ENCODE data around the gene WIPF2.
"Not testable (repeated sequence)": the region's sequence is repeated elsewhere in the genome, so short reads cannot be mapped to it uniquely, and the experiment has no call there.

Gene WIPF2

GRCh38 chr17:40298726-40299125 lies 79.6 kb downstream of the WIPF2 start:
- DNase-seq (ENCODE audit: low spot score) = no peak

DNA sequence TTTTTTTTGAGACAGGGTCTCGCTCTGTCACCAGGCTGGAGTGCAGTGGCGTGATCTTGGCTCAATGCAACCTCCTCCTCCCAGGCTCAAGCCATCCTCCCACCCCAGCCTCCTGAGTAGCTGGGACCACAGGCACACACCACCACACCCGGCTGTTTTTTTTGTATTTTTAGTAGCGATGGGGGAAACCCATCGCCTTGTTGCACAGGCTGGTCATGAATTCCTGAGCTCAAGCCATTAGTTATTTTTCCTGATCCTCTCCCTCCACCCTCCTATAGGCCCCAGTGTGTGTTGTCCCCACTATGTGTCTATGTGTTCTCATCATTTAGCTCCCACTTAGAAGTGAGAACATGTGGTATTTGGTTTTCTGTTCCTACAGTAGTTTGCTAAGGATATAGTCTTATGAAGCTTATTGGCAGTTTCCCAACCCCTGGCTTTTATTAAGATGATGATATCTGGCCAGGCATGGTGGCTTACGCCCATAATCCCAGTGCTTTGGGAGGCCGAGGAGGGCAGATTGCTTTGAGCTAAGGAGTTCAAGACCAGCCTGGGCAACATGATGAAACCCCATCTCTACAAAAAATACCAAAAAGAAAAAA lies 80.2 kb downstream of the WIPF2 start:
- DNase-seq (ENCODE audit: low spot score) = not testable (repeated sequence)

- no peak for DNase-seq (ENCODE audit: low spot score)
These were observed 82.2 kb downstream of the WIPF2 start for GRCh38 chr17:40301315-40301714.

DNA sequence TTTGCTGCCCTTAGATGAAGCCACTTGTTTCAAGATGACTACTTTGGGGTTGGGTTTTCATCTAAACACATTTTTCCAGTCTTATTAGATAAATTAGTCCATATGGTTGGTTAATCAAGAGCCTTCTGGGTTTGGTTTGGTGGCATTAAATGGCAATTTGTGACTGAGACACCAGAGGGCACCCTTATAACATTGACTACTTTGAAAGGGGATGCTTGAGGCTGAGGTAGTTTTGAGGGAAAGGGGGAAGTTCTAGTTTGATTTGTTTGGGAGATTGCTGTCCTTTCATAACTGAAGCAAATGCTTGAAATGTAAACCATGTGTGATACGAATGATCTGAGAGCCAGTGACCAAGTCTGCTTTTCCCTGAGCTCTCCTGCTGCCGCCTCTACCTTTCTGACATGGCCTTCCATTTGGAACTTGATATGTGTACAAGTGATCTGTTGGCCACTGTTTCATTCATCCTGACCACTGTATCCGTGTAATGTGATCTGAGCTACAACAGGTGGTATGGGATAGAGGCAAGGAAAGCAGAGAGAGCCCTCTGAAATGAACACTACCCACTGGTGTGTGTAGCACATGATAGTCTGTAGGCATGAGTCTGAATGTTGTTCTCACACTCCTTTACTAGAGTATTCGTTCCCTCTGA lies 84.0 kb downstream of the WIPF2 start:
- peak; percentile 56 for DNase-seq (ENCODE audit: low spot score)

- no peak for DNase-seq (ENCODE audit: low spot score)
These were observed 84.8 kb downstream of the WIPF2 start for GRCh38 chr17:40303708-40304551.

- not testable (repeated sequence) for DNase-seq (ENCODE audit: low spot score)
These were observed 85.4 kb downstream of the WIPF2 start for GRCh38 chr17:40304552-40304863.

DNA sequence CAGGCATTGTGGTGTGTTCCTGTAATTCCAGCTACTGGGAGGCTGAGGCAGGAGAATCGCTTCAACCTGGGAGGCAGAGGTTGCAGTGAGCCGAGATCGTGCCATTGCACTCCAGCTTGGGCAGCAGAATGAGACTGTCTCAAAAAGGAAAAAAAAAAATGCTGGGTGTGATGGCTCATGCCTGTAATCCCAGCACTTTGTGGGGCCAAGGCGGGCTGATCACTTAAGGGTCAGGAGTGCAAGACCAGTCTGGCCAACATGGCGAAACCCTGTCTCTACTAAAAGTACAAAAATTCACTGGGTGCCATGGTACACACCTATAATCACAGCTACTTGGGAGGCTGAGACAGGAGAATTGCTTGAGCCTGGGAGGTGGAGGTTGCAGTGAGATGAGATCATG lies 85.8 kb downstream of the WIPF2 start:
- not testable (repeated sequence) for DNase-seq (ENCODE audit: low spot score)

- DNase-seq (ENCODE audit: low spot score) = no peak
These were observed 87.3 kb downstream of the WIPF2 start for GRCh38 chr17:40306395-40306794.

DNA sequence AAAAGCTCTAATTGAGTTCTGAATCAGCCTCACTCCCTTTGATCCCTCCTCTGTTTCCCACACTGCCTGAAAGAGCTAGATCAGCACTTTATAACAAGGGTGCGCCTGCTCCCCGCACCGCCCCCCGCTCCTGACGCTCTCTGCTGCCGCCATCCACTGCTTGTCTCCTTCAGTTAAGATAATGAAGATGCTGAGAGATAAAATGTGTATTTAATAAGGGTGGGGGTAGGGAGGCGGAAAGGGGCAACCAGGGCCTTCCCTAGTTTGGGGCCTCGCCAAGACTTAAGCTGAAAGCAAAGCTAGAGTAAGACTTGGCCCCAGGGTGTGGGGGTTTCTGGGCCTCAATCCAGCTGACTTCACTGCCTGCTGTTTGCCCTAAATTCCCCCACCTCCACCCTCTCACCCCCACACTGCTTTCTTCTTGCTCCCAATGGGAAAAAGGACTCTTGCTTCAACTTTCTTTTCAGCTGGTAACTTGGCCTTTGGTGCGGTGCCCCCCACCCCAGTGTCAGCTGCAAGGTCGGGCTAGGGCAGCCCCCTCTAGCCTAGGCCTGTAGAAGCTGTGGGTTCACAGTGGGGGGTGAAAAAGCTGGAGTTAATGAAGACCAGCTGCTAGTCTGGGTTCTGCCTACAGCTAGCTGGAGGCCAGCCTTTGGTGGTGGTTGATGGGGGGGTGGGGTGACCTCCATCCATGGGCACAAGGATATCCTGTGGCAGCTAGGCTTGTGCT lies 88.1 kb downstream of the WIPF2 start:
- DNase-seq (ENCODE audit: low spot score) = no peak

DNA sequence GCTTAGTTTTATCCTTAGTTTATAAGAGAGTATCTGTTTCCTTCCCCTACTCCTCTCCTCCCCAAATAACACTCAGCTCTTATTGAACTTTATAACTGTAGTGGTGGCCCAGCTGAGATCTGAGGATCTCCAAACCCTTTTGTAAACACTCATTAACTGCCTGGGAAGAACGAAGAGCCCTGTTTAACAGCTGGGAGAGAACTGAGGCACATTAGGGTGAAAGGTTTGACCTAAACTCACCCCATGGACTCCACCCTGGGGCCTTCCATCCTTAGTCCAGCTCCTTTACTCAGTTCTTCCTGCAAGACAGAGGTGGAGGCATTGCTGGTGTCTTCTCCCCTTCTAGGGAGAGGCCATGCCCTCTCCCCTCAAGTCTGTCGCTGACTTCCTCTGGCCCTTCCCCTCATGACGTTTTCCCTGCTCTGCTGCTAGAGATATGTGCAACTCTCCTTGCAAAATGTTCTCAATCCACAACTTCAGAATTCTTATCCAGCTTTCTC lies 88.7 kb downstream of the WIPF2 start:
- no peak for DNase-seq (ENCODE audit: low spot score)

DNA sequence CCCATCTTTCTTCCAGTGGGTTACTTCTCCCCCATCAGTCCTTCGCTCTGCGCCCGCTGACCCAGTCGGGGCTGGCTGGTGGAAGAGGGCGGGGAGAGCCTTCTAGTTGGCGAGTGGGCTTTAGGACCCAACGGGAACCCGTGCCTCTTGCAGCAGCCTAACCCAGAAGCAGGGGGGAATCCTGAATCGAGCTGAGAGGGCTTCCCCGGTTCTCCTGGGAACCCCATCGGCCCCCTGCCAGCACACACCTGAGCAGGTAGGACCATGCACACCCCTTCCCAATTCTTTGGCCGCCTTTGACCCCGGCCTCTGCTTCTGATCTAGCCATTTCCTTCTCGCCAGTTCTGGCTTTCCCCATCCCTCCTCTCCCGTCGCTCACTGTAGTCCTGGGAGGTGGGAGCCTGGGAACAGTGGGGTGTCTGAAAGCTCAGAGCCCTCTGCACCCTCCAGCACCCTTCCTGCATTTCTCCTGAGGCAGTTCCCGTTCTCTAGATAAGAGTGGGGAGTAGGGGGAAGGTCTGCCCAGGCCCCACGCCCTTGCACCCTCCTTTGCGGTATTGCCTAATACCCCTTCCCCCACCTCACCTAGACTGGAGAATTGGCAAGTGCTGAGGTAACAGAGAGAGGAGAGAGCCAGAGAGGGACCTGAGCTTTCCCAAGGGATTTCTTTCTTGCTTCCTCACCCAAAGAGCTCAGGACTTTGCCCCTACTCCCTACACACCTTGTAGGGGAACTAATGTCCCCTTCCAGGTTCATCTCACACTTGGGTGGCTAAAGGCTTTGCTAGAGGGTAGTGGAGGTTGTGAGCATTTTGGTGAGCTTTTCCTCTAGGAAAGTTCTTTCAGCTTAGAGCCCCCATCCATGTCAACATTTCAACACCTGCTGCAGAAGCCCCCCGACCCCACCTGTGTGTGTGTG lies 90.2 kb downstream of the WIPF2 start, which contains the start of gene RARA:
RARA (plus strand) TSS at position 150 of the 918 bp plus-strand sequence. CDS start 22,039 bp downstream, outside the sequence.
- peak; percentile 83 for DNase-seq (ENCODE audit: low spot score)

GRCh38 chr17:40309949-40310510 lies 90.9 kb downstream of the WIPF2 start:
- DNase-seq (ENCODE audit: low spot score) = no peak

- no peak for DNase-seq (ENCODE audit: low spot score)
These were observed 91.8 kb downstream of the WIPF2 start for GRCh38 chr17:40310882-40311391.

DNA sequence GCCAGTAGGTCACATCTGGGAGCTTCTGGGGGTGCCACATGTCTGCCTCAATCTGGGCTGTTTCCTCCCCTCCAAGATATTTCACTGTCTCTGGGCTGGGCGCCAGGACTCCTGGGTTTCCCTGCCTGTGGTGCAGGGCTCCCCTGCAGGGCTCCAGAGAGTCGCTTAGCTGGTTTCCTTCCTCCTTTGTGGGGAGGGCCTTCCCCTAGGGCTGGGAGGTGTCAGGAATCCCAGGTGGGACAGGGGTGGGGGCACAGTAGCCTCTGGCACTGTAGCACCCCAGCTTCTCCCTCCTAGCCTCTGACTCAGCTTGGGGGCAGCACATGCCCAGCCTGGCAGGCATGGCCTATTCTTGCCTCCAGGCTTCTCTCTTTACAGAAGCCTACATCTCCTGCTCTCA lies 92.5 kb downstream of the WIPF2 start:
- DNase-seq (ENCODE audit: low spot score) = no peak

DNA sequence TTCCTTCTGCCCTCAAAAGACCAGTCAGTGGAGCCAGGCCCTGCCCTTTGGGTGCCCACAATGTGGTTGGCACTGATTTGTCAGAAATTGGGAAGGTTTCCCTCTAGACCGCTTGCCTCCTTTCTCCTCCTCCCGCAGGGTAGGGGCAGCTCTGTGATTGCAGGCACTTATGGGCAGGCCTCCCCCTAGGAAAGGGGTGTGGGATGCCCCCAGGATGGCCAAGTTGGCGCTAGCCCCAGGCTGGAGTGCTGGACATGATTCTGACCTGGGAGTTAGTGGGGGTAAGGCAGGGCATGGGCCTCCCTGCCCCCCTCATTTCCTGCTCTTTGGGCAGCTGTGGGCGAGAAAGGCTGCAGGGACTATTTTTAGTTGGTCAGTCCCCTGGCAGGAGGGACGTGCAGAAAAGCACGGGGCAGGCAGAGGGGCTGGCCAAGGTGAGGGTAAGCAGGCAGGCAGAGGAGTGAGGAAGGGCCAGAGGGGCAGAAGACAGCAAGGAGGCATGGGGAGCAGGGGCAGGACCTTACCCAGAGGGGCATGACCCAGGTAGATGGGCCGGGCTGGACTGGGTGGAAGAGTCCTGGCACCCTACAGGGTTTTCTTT lies 93.1 kb downstream of the WIPF2 start:
- no peak for DNase-seq (ENCODE audit: low spot score)

GRCh38 chr17:40312893-40313667 lies 94.0 kb downstream of the WIPF2 start:
- DNase-seq (ENCODE audit: low spot score) = no peak

DNA sequence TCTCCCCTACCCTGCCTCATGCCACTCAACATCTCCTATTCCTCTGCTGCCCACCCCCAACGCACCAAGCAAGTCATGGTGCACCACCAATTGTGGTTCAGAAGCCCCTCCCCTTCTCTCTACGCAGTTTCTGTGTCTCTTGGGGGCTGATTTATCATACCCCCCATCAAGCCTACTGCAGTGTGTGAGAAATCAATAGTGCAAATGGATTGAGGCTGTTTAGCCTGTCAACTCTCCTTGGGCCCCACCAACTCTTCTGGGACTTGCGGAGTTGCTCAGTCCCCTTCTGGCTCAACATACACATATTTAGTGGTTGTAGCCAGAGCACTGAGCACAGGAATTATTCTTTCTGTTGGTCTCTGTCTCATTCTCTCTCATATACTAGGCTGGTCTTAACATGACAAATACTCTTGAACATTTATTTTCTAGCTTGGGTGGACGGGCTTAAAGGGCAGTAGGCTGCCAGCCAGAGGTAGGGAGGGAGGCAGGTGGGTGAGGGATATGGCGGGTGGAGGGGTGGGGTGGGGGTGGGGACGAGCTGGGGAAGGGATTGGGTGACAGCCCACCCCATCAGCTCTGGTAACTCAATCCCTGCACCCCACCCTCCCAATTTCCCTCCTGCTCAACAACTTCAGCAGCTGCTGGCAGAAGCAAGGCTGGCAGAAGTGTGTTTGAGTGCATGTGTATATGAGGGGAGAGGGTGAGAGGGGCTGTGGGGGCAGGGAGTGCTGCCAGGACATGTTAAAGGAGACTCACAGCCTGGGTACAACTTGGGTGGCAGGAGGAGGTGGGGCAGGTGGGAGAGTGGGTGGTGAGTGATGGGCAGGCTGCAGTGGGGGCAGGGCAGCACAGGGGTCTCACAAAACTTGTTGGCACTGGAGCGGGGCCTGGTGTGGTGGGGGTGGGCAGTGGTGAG lies 94.8 kb downstream of the WIPF2 start:
- DNase-seq (ENCODE audit: low spot score) = no peak

DNA sequence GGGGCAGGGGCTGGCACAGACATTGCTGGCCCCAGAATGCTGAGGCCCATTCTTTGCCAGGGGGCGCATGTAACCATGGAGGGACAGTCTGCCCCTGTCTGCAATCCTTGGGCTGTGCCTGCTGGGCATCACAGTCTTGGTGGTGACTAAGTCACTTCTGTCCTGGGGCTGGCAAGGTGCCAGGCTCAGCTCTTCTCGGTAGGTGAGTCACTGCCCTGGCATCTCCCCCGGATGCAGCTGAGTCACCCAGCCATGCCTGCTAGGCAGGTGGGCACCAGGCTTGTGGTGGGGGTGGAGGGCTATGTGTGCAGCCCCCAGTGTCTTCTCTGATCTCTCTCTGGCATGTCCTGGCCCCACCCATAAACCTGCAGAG lies 95.5 kb downstream of the WIPF2 start:
- DNase-seq (ENCODE audit: low spot score) = no peak

Data from HuH-7 (cell line).